ENCODE data around the gene TRPM4.

DNA sequence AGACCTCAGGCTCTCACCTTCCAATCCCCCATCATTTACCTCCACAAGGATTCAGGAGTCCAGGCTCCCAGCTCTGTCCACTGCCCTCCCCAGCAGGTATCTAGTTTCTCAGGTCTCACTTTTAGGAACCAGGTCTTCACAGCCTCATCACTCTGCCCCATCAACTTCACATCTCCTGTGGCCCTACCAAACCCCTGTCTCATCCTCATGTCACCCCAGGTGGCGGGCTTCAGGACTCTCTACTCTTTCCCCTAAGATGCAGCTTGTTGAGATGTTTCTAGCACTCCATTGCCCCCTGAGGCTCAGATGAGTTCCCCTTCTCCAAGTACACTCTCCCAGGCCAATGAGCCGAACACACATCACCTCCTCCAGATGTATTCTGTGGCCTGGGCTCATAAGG lies 36.7 kb upstream of the TRPM4 start:
- no peak for TF ChIP-seq CTCF (IDR thresholded peaks at IDR 0.05)
- no peak for TF ChIP-seq POLR2A (IDR thresholded peaks at IDR 0.05)

Measured in body of pancreas (tissue), 4 donors.